ENCODE measurements around the gene RTN4RL2. TPM values are rescaled to one million over a fixed set of nuclear protein-coding genes. Genes with fewer than 3 reads are reported as not detected.

RTN4RL2 gene
- total RNA-seq, 2 donors from 2014 or later: 0.97 to 1.5 TPM

GRCh38 chr11:57466680-57467079 is 6.4 kb downstream of the RTN4RL2 start:
- H3K36me3 ChIP-seq (ENCODE audit: control insufficient read depth, insufficient read depth, low read length): no peaks in the 10 kb centered on the region
- peaks cover 3% of the 10 kb centered on the region for H3K4me1 ChIP-seq (ENCODE audit: control insufficient read depth, insufficient read depth, low read length)
- no peaks in the 10 kb centered on the region for H3K9me3 ChIP-seq (ENCODE audit: control insufficient read depth, low read length)
- TF ChIP-seq CTCF (conservative IDR thresholded peaks at IDR 0.05): no peak
- DNase-seq: no peak
- Mint-ChIP-seq H3K27me3 (ENCODE audit: insufficient read depth) (peaks cover 81% of the 10 kb centered on the region), H3K9me3 (no peaks in the 10 kb centered on the region), H3K4me3 (no peak overlapping the region), H3K4me1 (peaks cover 11% of the 10 kb centered on the region), H3K27ac (no peak overlapping the region), H3K36me3 (ENCODE audit: low read depth) (no peaks in the 10 kb centered on the region)
- H3K4me3 ChIP-seq (ENCODE audit: low read length): no peak overlapping the region
- no peak overlapping the region for H3K27ac ChIP-seq (ENCODE audit: low read depth, low read length)
- peaks cover 91% of the 10 kb centered on the region for H3K27me3 ChIP-seq (ENCODE audit: control insufficient read depth, insufficient read depth, low read length, poor library complexity, severe bottlenecking)
- no peak overlapping the region for H3K9ac ChIP-seq (ENCODE audit: extremely low read depth, low read length, poor library complexity, severe bottlenecking)
- 85 to 93% methylated on average over 4 of the region's 4 CpGs for WGBS, 2 experiments (ENCODE audit: insufficient coverage in 1 of 2, insufficient read length in 1 of 2)

- Mint-ChIP-seq H3K4me3 (no peak overlapping the region), H3K4me1 (peaks cover 11% of the 10 kb centered on the region), H3K27ac (no peak overlapping the region), H3K36me3 (ENCODE audit: low read depth) (no peaks in the 10 kb centered on the region), H3K9me3 (no peaks in the 10 kb centered on the region), H3K27me3 (ENCODE audit: insufficient read depth) (peaks cover 81% of the 10 kb centered on the region)
- H3K9me3 ChIP-seq (ENCODE audit: control insufficient read depth, low read length): no peaks in the 10 kb centered on the region
- no peak overlapping the region for H3K4me3 ChIP-seq (ENCODE audit: low read length)
- no peak overlapping the region for H3K9ac ChIP-seq (ENCODE audit: extremely low read depth, low read length, poor library complexity, severe bottlenecking)
- H3K36me3 ChIP-seq (ENCODE audit: control insufficient read depth, insufficient read depth, low read length): no peaks in the 10 kb centered on the region
- H3K4me1 ChIP-seq (ENCODE audit: control insufficient read depth, insufficient read depth, low read length): peaks cover 3% of the 10 kb centered on the region
- H3K27ac ChIP-seq (ENCODE audit: low read depth, low read length): no peak overlapping the region
- 77 to 83% methylated on average over 18 to 23 of the region's 23 CpGs for WGBS, 2 experiments (ENCODE audit: insufficient coverage in 1 of 2, insufficient read length in 1 of 2)
- H3K27me3 ChIP-seq (ENCODE audit: control insufficient read depth, insufficient read depth, low read length, poor library complexity, severe bottlenecking): peaks cover 85% of the 10 kb centered on the region
- peak; percentile 61 for DNase-seq
- TF ChIP-seq CTCF (conservative IDR thresholded peaks at IDR 0.05): no peak
These were observed 7.3 kb downstream of the RTN4RL2 start for GRCh38 chr11:57467508-57468157.

GRCh38 chr11:57468276-57468675 is 7.9 kb downstream of the RTN4RL2 start:
- Histone ChIP-seq H3K27me3 (ENCODE audit: control insufficient read depth, insufficient read depth, low read length, poor library complexity, severe bottlenecking) (peaks cover 85% of the 10 kb centered on the region), H3K4me1 (ENCODE audit: control insufficient read depth, insufficient read depth, low read length) (peaks cover 3% of the 10 kb centered on the region), H3K9ac (ENCODE audit: extremely low read depth, low read length, poor library complexity, severe bottlenecking) (no peak overlapping the region), H3K27ac (ENCODE audit: low read depth, low read length) (no peak overlapping the region), H3K4me3 (ENCODE audit: low read length) (no peak overlapping the region), H3K9me3 (ENCODE audit: control insufficient read depth, low read length) (no peaks in the 10 kb centered on the region), H3K36me3 (ENCODE audit: control insufficient read depth, insufficient read depth, low read length) (no peaks in the 10 kb centered on the region)
- 71 to 88% methylated on average over 4 of the region's 4 CpGs for WGBS, 2 experiments (ENCODE audit: insufficient coverage in 1 of 2, insufficient read length in 1 of 2)
- Mint-ChIP-seq H3K27ac (no peak overlapping the region), H3K9me3 (no peaks in the 10 kb centered on the region), H3K4me3 (no peak overlapping the region), H3K4me1 (peaks cover 11% of the 10 kb centered on the region), H3K27me3 (ENCODE audit: insufficient read depth) (peaks cover 81% of the 10 kb centered on the region), H3K36me3 (ENCODE audit: low read depth) (no peaks in the 10 kb centered on the region)
- no peak for TF ChIP-seq CTCF (conservative IDR thresholded peaks at IDR 0.05)
- DNase-seq: no peak

All from endodermal cell (in vitro differentiated cells).